SIG-M5 (cell line): ENCODE data around the gene RIMS3.

Experiments used
- DNase-seq: peaks from one replicate; lab custom pipeline; 2025; lab: John Stamatoyannopoulos, UW

The RIMS3 gene

GRCh38 chr1:40653851-40654537 lies 11.5 kb downstream of the RIMS3 start:
- no peak for DNase-seq

DNA sequence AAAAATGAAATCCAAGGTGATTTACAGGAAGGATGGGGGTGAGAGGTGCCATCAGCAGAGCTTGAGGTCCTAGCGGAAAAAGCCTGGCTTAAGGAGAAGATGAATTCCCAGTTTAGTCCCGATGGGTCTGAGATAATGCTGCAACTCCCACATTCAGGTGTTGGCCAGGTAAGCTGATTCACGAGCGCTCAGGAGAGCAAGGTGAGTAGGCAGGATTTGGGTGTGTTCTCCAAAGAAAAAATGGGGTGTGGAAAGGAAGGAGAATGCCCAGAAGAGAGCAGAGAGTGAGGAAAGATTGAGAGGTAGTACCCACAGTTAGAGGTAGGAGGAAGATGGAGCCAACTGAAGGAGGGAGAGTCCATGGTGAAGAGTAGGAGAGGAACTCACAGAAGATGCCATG lies 12.5 kb downstream of the RIMS3 start:
- DNase-seq = no peak

DNA sequence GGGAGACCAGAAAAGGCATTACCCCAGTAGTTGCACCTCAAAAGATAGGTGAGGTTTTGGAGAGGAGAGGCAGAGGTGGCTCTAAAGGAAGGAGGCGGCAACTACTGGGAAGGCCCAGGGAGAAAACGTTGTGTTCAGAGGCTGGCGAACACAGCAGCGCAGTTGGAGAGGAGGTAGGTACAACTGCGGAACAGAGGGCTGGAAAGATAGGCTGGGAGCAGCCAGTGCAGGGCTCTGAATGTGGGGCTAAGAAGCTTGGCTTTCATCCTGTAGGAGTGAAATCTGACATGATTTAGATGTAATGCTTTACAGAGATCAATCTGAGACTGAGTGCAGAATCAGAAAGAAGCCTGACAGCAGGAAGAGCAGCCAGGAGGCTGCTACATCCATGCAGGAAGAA lies 13.0 kb downstream of the RIMS3 start:
- DNase-seq = no peak

DNA sequence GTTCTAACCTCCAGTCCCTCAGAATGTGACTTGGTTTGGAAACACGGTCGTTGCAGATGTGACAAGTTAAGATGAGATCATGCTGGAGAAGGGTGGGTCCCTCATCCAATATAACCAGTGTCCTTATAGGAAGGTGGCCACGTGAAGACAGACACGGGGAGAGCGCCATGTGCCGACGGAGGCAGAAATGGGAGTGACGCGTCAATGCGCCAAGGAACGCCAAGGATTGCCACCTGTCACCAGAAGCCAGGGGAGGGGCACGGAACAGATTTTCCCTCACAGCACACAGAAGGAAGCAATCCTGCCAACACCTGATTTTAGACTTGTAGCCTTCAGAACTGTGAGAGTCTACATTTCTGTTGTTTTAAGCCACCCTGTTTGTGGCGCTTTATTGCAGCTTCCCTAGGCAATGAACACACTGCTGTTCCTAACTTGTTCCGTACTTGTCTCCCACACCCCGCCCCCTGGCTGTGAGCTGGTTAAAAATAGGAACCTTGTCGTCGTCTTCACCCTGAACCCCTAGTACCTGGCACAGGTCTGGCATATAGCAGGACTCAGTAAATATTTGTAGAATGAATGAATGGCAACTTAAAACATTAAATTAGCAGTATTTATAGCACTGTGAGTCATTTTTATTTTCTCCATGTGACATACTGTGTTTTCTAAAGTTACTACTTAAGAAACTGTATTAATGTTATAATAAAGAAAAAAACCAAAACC lies 14.2 kb downstream of the RIMS3 start:
- no peak for DNase-seq

DNA sequence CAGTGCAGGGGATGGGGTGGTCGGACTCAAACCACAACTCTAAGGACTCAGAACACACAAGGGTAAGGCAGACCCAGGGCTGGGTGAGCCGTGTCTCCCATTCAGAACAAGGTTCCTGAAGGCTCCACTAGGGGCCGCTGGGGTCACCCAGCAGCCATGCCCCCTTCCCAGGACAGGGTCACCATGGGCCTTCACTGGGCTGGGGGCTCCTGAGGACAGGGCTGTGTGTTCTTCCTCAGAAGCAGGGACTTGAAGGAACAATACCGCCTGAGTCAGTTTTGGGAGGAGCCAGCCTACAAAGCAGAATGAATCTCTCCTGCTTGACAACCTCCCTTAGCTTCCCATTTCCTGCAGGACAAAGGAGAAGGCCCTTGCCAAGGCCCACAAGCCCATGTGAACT lies 15.4 kb downstream of the RIMS3 start:
- no peak for DNase-seq

GRCh38 chr1:40649592-40649930 lies 15.9 kb downstream of the RIMS3 start:
- DNase-seq = no peak

GRCh38 chr1:40648928-40649591 lies 16.4 kb downstream of the RIMS3 start:
- DNase-seq = no peak

DNA sequence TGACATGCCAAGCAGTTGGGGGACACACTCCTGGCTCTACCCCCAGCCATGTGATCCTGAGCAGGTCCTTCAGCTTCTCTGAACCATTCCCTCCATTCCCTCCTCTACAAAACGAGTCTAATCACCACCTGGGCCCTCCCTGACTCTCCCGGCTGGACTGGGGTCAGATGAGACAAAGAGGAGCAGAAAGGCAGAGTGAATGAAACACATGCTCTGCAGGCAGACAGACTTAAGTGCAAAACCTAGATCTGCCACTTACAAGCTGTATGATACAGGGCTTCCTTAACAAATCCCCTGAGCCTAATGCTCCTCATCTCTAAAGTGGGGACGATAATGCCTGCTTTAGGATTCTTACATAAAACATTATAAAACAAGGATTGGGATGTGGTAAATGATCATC lies 17.3 kb downstream of the RIMS3 start:
- no peak for DNase-seq

DNA sequence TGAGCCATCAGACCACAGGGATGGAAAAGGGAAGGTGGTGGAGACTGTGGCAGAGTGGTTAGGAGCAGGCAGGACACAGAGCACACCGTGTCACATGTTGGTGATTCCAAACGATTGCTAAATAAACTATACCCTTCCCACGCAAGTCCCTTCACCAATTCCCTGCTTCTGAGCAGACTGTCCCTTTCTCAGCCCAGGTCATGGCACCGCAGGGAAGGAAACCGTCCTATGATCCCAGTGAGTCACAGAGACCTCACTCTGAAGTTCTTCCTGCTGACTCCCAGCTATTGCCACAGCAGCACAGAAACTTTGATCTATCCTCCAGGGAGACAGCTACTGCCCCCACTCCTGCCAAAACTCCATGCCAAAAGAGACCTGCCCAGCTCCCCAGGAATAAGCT lies 19.2 kb downstream of the RIMS3 start:
- no peak for DNase-seq

GRCh38 chr1:40645118-40645680 lies 20.3 kb downstream of the RIMS3 start:
- no peak for DNase-seq

GRCh38 chr1:40641601-40642242 lies 23.8 kb downstream of the RIMS3 start:
- no peak for DNase-seq

- DNase-seq = no peak
These were observed 25.0 kb downstream of the RIMS3 start for GRCh38 chr1:40640314-40641076.

DNA sequence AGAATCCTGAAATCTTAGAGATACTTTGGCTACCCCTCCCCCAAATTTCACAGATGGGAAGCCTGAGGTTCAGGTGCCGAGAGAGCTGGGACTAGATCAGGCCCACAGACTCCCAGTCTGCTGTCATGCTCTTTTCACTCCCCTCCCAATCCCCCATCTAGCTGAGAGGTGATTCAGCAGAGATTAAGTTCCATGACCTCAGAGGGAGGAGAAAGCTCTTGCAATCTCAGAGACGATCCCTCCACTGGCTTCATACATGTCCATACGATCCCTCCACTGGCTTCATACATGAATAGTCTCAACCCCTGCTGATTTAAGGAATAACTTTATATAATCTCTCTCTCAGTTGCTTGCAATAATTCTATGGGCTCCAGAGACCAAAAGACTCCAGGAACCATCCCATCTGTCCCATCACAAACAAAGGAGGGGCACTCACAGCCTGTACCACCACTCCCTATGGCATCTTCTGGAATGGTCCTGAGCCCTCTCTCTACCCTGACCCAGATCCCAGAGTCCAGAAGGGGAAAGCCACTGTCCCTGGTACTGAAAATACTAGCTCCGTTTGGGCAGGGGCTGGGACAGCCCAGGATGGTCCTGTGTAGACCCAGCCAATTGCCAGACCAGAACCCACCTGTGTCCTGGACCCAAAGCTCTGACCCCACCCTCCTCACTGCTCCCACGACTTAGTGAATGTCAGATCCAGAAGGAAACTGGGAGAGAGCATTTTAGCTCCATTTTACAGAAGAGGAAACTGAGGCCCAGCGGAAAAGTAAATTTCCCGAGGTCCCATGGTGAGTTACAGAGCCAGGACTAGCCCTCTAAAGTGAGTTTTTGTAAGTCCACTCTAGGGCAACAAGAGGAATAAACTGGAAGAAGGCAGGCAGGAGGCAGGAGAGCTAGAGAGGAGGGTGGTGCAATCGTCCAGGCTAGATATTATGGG lies 27.1 kb downstream of the RIMS3 start:
- DNase-seq = no peak

DNA sequence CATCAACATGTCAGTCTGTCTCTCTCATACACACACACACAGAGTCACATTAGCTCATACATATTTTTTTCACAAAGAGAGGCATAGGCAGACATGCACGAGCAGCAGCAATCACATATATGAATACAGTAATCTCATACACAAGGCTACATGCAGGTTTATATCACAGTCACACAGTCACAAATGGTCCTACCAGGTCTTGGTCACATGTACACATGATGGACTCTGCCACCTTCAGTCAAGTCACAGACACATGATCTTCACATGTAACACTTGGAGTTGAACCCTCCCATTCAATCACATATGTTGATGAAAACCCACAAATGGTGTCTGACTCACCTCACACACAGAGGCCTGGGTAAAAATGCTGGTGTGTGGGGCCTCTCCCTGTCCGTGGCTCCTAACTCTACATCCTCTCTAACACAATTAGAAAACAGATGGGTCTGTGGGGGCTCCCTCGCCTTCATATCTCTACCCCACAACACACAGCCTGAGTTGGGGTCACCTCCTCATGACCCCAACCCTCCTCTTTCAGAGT lies 27.9 kb downstream of the RIMS3 start:
- no peak for DNase-seq

- DNase-seq = no peak
These were observed 28.7 kb downstream of the RIMS3 start for GRCh38 chr1:40636777-40637176.

- no peak for DNase-seq
These were observed 29.6 kb downstream of the RIMS3 start for GRCh38 chr1:40635763-40636500.

DNA sequence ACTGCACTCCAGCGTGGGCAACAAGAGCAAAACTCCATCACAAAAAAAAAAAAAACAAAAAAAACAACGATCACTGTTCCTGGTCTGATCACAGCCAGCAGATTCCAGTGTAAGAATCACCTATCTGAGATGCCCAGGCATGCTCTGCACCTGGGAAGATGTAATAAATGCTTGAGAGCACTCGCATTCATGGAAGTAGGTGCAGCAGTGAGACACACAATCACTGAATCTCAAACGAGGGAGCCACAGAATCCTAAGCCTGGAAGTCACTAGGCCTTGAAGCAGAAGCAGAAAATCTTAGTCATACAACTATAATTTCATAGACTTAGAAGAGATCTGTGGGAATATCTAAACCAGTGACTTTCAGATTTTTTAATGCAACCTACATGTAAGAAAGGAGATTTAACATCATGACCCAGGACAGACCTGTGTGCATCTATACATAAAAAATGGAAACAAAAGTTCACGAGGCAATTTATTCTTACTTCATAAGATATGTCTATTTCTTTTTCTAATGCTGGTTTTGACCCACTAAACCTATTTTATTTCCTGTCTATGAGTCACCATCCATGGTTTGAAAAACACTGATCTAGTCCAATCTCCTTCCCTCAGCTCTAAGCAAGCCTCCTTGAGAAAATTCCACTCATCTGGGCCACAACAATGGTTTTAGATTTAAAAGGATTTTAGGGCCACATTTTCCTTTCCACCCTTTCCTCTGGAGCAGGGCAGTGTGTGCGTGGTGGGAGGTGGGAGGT lies 30.4 kb downstream of the RIMS3 start:
- no peak for DNase-seq

- no peak for DNase-seq
These were observed 31.5 kb downstream of the RIMS3 start for GRCh38 chr1:40633931-40634376.

DNA sequence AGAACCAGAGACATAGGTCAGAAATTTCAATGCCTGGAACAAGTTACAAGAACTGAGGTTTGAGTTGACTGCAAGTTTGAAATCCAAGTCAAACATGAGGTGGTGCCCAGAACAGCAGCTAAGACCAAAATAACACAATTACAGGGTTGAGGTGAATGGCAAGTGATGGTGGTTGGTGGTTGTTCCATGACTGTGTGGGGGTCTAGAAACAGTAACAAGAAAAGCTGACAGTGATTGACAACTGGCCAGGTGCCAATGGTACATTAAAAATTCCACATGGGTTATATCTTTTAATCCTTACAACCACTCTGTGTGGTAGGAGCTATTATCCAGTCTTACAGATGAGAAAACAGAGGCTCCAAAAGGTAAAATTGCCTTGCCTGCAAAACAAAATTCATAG lies 32.0 kb downstream of the RIMS3 start:
- no peak for DNase-seq
